Lower leg skin (tissue), 4 donors: ENCODE results near the gene SRRT. TPM values are rescaled to one million over a fixed set of nuclear protein-coding genes. Genes with fewer than 3 reads are reported as not detected.

Experiments
- DNase-seq, 2 donors: peaks; one replicate each; pipeline ENCODE4 v3.0.0-alpha.2; 2019; ENCODE audit warnings: low spot score in 2 of 2
- H3K4me3 ChIP-seq: fragments of 200-600 bp; sonication (generic); 2 replicates; pipeline ENCODE4 v1.5.1; 2017; ENCODE audit warnings: mild to moderate bottlenecking, low read depth; ENCODE audit not compliant: poor library complexity, severe bottlenecking
- POLR2A ChIP-seq, 2 donors: fragments of 450-650 bp; IDR thresholded peaks; one replicate each; pipeline ENCODE4 v1.6.1; 2016 to 2017; ENCODE audit warnings: antibody characterized with exemption in 2 of 2, mild to moderate bottlenecking in 1 of 2, moderate library complexity in 1 of 2
- WGBS, 2 donors: methylation state at CpG; one replicate each; pipeline ENCODE4 v1.1.5; 2018; 5-methylcytosine and 5-hydroxymethylcytosine counted together
- intact Hi-C: fragments of 100-400 bp; cut with DNase I; formaldehyde crosslinking; loops from one replicate; pipeline ENCODE4 v1.15.0; 2023; ENCODE audit warnings: low total_unique reads
- total RNA-seq, 4 donors: library from RNA; depleted of rRNA; stranded (reverse); fragments of >200 nt; gene quantifications; one replicate each; pipeline ENCODE4 v1.1.0, GENCODE V29; 2016
- TF ChIP-seq, protein P1 (sequence below), 3 donors: fragments of 450-650 bp; IDR thresholded peaks; one replicate each; pipeline ENCODE4 v1.5.1; 2016; ENCODE audit warnings: antibody characterized with exemption in 3 of 3, mild to moderate bottlenecking in 3 of 3, moderate library complexity in 2 of 3

SRRT gene
- total RNA-seq, 4 donors from 2014 or later, result 73.3 to 129 (median 107) TPM

DNA sequence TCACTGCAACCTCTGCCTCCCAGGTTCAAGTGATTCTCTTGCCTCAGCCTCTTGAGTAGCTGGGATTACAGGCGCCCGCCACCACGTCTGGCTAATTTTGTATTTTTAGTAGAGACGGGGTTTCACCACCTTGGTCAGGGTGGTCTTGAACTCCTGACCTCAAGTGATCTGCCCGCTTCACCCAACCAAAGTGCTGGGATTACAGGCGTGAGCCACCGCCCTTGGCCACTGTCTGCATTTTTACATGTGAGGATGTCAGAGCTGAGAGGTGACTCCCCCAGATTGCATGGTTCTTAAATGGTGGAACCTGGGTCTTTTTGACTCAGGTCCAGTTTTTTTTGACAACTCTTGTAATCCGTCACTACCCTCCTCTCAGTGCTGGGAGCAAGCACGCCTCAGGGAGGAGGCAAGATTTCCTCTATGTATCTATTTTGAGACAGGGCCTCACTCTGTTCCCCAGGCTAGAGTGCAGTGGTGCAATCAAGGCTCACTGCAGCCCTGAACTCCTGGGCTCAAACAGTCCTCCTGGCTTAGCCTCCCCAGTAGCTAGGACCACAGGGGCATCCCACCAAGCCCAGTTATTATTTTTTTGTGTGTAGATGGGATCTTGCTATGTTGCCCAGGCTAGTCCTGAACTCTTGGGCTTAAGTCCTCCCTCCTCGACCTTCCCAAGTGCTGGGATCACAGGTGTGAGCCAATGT is 1.2 kb upstream of the SRRT start:
- no peak overlapping the region for H3K4me3 ChIP-seq
- WGBS, 2 donors, result 83 to 87% methylated on average over 10 of the region's 10 CpGs
- no peak for DNase-seq
- no peak for TF ChIP-seq POLR2A (IDR thresholded peaks at IDR 0.05)
- TF ChIP-seq, protein P1, sequence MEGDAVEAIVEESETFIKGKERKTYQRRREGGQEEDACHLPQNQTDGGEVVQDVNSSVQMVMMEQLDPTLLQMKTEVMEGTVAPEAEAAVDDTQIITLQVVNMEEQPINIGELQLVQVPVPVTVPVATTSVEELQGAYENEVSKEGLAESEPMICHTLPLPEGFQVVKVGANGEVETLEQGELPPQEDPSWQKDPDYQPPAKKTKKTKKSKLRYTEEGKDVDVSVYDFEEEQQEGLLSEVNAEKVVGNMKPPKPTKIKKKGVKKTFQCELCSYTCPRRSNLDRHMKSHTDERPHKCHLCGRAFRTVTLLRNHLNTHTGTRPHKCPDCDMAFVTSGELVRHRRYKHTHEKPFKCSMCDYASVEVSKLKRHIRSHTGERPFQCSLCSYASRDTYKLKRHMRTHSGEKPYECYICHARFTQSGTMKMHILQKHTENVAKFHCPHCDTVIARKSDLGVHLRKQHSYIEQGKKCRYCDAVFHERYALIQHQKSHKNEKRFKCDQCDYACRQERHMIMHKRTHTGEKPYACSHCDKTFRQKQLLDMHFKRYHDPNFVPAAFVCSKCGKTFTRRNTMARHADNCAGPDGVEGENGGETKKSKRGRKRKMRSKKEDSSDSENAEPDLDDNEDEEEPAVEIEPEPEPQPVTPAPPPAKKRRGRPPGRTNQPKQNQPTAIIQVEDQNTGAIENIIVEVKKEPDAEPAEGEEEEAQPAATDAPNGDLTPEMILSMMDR (IDR thresholded peaks at IDR 0.05), result no peak
- intact Hi-C loops, result no loop called here

DNA sequence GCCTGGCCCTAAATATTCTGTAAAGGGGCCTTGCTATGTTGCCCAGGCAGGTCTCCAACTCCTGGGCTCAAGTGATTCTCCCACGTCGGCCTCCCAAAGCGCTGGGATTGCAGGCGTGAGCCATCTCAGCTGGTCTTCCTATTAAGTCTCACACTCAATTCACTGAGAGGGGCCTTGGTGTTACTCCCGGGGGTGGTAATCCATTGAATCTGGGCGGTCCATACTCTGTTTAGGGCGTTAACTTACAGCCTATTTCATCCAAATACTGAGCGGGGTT is 665 bp upstream of the SRRT start:
- 36 to 63% methylated on average over 8 of the region's 8 CpGs for WGBS, 2 donors
- intact Hi-C loops, result no loop called here
- TF ChIP-seq, protein P1 (IDR thresholded peaks at IDR 0.05), result no peak
- H3K4me3 ChIP-seq, result peak overlapping the region; percentile 37
- no peak for DNase-seq

DNA sequence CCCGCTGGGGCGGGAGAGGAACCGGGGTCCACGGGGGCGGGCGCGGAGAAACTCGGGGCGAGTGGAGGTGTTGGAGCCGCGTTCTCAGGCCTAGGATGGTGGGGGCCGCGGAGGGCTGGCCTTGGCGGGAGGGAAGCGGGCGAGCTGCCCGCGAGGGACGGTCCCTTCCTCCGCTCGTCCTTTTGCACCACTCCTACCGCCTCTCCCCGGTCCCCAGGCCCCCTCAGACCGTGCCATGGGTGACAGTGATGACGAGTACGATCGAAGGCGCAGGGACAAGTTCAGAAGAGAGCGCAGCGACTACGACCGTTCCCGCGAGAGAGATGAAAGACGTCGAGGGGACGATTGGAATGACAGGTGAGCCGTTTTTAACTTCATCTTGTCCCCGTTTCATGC is 451 bp downstream of the SRRT start:
- intact Hi-C loops, result no loop called here
- no peak for DNase-seq
- 0% methylated on average over 29 to 32 of the region's 39 CpGs for WGBS, 2 donors
- TF ChIP-seq, protein P1 (IDR thresholded peaks at IDR 0.05), result no peak
- no peak for TF ChIP-seq POLR2A (IDR thresholded peaks at IDR 0.05)
- peak overlapping the region; percentile 96 for H3K4me3 ChIP-seq

DNA sequence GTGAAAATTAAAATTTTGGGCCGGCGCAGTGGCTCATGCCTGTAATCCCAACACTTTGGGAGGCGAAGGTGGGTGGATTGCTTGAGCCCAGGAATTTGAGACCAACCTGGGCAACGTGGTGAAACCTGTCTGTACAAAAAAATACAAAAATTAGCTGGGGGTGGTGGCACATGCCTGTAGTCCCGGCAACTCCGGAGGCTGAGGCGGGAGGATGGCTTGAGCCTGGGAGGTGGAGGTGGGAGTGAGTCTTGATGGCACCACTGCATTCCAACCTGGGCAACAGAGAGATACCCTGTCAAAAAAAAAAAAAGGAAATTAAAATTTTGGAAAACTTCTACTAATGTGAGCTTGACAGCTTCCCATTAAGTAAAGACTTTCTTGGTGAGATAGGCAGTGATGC is 3.1 kb downstream of the SRRT start:
- intact Hi-C loops, result no loop called here
- 63 to 73% methylated on average over 7 of the region's 7 CpGs for WGBS, 2 donors
- no peak overlapping the region for H3K4me3 ChIP-seq
- no peak for DNase-seq
- no peak for TF ChIP-seq POLR2A (IDR thresholded peaks at IDR 0.05)

DNA sequence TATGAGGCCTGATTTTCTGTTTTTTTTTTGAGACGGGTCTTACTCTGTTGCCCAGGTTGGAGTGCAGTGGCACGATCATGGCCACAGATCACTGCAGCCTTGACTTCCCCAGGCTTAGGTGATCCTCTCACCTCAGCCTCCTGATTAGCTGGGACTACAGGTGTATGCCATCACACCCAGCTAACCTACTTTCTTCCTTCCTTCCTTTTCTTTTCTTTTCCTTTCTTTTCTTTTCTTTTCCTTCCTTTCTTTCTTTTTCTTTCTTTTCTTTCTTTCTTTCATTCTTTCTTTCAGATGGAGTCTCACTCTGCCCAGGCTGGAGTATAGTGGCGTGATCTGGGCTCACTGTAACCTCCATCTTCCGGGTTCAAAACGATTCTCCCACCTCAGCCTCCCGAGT is 3.8 kb downstream of the SRRT start:
- WGBS, 2 donors, result 80 to 89% methylated on average over 6 of the region's 6 CpGs
- DNase-seq, result no peak
- no peak overlapping the region for H3K4me3 ChIP-seq
- intact Hi-C loops, result no loop called here
- TF ChIP-seq, protein P1 (IDR thresholded peaks at IDR 0.05), result no peak
- no peak for TF ChIP-seq POLR2A (IDR thresholded peaks at IDR 0.05)

DNA sequence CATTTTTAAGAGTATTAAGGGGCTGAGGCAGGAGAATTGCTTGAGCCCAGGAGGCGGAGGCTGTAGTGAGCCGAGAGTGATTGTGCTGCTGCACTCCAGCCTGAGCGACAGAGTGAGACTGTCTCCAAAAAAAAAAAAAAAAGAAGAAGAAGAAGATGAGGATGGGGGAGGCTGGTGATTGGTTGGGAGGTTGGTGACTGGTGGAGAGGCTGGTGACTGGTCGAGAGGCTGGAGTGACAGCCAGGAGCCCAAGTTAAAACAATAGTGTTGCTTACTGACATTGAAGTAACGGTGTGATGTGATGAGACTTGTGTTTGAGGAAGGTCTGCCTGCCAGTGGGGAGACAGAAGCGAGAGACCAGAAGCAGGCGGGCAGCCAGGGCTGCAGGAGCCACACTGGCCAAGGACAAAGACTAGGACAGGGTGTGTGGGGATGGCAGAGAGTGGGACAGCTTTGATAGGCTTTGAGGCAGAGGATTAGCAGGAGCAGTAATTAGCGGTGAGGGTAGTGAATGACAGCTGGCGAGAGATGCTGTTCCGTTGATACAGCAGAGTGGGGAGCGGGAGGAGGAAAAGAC is 4.9 kb downstream of the SRRT start:
- no peak overlapping the region for H3K4me3 ChIP-seq
- no peak for DNase-seq
- TF ChIP-seq, protein P1 (IDR thresholded peaks at IDR 0.05), result no peak
- no peak for TF ChIP-seq POLR2A (IDR thresholded peaks at IDR 0.05)
- 79 to 82% methylated on average over 11 of the region's 11 CpGs for WGBS, 2 donors
- intact Hi-C loops, result no loop called here
